Putamen (tissue), 1 donor: ENCODE data around the gene PKIB.
"Not testable (repeated sequence)": the region's sequence is repeated elsewhere in the genome, so short reads cannot be mapped to it uniquely, and the experiment has no call there.

Experiments used
- DNase-seq: peaks from one replicate; pipeline ENCODE4 v3.0.0-alpha.2; 2016; ENCODE audit warnings: low spot score

Gene PKIB

DNA sequence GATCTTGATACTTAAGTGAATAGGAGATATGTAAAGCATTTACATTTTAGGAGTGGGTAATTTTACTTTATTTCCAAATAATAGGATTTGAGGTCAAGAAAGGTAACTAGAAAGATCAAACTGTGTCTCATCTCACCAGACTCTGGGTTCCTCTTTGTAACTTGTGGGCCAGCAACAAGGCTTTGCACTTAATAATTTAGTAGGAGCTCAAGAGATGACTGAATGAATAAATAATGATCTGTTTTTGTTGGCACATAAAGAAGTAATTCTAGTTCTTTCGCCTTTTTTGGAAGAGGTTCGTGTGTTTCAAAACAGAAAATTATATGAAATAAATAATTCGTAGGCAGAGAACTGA lies 101.9 kb downstream of the PKIB start:
- no peak for DNase-seq

- DNase-seq, result no peak
These were observed 102.4 kb downstream of the PKIB start for GRCh38 chr6:122712448-122713137.

DNA sequence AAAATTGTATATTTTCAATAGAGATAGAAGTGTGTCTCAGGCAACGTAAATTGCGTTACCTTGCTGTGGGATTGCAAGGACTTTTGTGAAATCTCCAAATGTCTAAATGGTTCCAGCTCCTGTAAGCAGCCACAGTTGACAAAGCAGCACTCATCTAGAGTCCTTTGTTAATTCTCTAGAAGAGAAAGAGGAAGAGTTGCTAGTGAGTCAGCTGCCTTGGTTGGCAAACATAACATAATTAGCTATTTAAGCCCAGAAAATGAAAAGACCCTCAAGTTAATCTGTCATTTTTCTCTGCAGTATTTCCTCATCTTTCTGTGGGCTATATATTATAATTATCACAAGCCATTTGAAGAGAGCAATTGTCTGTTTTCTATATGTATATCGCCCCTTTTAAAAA lies 102.9 kb downstream of the PKIB start:
- peak; percentile 18 for DNase-seq

- no peak for DNase-seq
These were observed 103.9 kb downstream of the PKIB start for GRCh38 chr6:122714059-122714458.

DNA sequence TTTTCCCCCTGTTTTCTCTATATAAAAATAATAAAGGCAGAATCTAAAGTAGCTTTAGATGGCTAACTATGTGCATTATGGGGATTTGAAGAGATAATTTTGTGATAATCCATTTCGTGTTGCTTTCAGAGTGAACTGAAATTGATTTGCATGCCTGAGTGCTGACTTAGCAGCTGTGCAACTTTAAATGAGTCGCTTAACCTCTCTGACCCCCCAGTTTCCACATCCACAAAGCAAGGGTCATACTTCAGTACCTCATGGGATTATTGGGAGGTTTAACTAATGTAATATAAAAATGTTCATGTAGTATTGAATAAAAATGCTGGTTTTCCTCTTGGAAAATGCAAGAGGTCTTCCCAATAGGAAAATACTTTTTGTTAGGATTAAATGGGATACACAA lies 105.5 kb downstream of the PKIB start:
- DNase-seq, result no peak

DNA sequence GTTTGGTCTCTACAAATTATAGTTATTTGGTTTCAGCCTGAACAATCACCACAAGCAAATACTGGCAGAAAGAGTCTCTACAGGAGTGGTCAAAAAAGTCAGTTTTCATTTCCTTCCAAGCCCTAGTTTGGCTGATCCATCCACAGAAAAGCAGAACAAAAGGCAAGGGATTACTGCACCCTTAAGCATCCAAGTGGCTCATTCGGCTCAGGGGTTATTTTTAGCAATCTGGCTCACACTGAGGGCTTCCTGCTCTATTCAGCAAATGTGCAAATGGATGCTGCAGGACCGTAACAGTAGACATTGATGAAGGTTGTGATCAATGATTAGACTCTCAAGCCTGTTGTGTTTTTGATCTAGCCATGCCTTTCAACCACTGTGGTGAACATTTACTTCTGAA lies 107.1 kb downstream of the PKIB start:
- no peak for DNase-seq

- DNase-seq, result no peak
These were observed 108.4 kb downstream of the PKIB start for GRCh38 chr6:122718616-122719015.

- DNase-seq, result no peak
These were observed 109.0 kb downstream of the PKIB start for GRCh38 chr6:122719176-122719575.

GRCh38 chr6:122722746-122723145 lies 112.5 kb downstream of the PKIB start:
- no peak for DNase-seq

- DNase-seq, result no peak
These were observed 116.4 kb downstream of the PKIB start for GRCh38 chr6:122726649-122727048.

DNA sequence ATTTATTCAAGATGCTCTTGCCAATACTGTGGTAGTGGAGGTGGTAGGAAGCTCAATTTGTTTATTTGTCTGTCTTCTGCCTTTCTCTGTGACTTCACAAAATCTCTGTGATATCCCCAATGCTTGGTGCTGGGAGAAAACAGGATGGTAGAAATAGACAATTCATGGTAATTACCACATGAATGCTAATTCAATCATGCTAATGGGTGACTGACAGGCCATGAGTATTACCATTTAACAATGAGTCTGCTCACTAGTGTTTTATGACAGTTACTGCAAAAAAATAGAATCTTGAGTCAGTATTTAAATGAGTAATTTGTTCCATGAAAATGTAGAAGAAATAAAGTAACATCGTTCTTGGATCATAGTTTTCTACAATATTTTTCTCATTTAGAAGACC lies 117.0 kb downstream of the PKIB start:
- DNase-seq, result no peak

DNA sequence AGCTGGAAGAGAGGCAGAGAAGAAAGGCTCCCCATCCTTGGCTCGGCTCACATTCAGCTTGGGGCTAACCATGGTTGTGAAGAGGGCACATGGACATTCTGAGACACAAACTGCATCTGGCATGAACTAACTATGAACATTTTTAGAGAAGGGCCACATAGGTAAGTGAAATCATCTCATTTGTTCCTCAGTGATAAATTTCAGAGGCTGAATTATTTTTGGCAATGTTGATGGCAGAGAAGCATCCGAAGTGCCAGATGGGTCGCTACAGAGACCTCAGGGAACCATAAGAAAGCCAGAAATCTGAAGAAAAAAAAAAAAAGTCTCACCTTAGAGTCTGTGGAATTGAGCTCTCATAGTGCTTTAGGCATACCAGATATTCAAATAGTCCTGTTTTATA lies 120.1 kb downstream of the PKIB start:
- no peak for DNase-seq

GRCh38 chr6:122730775-122731386 lies 120.7 kb downstream of the PKIB start:
- DNase-seq, result peak; percentile 38

GRCh38 chr6:122733259-122733658 lies 123.1 kb downstream of the PKIB start:
- DNase-seq, result no peak

DNA sequence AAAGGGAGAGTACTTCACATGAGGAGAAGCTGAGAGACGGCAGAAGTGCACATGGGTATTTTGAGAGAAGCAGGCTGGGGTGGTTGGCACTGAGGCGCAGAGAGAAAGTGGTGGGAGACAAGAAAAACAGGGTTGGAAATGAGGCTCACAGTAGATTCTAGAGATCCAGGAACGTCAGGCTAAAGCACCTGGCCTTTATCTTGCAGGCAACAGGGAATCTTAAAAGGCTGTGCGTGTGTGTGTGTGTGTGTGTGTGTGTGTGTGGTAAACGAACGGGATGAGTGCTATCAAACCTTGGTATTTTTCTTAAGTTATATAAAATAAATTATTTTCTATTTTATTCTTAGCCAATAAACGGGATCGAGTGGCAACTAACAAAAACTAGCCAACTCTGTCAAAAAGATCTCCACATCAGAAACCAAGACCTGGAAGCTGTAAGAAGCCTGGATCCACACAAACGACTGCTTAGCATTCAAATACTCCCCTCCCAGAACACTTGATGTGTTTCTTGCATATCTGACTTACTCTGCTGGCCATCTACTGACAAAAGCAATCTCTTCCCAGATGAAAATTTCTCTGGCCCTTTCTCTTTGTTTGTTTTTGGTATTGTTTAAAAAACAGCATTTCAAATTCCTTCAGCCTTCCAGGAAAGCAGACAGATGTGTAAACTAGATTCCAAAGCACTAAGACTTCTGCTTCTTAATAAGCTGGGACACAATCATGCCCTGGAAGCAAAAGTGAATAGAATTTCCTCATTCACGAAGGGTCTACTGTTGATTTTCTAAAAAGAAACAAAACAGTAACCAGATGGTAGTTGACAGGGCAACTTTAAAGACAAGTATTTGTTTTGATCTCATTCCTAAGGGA lies 124.6 kb downstream of the PKIB start:
- DNase-seq, result no peak

DNA sequence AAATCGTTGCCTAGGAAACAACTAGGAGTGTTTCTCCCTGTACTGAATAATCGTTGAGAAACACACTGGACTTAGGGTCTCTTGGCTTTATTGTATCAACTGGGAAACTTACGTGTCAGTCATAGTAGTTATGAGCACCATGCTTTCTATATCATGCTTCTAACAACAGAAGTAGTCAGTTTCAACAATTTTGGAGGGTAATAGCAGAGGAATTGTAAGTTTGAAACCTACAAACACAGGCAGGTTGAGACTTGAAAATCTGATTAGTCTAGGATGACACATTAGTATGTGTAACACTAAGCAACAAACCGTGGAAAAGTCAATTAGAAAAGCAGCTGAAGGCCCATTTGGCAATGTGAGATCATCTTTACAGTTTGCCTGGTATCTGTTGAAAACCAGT lies 125.4 kb downstream of the PKIB start:
- DNase-seq, result no peak

DNA sequence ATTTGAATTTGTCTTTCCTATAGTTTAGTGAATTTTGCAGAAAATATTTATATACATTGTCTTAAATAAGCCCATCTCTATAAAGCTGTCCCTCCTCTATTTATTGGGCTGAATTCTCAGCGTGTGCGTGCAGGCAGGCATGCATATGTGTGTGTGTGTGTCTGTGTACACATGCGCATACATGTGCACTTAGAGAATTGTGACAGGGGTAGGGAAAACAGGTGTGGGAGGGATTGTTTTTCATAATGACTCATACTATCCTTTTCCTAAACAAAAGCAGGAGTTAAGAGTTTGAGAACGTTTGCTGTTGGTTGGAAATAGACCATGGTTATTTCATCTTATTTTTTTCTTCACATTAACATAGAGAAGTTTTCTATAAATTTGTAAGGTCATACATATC lies 126.0 kb downstream of the PKIB start:
- DNase-seq, result no peak

- DNase-seq, result no peak
These were observed 126.4 kb downstream of the PKIB start for GRCh38 chr6:122736616-122737015.

- no peak for DNase-seq
These were observed 129.9 kb downstream of the PKIB start for GRCh38 chr6:122740091-122740490.

DNA sequence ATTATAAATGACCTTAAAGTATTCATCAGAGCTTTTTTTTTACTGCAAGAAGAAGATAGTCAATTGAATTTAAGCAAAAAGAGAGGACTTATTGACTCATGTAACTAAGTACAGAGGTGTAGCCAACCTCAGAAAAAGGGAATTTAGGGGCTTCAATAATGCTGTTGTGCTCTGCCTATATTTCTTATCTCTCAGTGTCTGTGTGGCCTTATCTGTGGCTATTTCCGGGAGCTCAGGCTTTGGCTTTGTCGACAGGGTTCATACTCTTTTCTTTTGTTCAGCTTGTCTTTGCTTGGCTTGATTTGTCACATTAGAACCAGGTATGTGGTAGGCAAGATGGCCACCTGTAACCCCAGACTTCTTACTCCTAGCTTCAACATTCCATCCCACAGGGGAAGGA lies 130.7 kb downstream of the PKIB start:
- DNase-seq, result no peak

DNA sequence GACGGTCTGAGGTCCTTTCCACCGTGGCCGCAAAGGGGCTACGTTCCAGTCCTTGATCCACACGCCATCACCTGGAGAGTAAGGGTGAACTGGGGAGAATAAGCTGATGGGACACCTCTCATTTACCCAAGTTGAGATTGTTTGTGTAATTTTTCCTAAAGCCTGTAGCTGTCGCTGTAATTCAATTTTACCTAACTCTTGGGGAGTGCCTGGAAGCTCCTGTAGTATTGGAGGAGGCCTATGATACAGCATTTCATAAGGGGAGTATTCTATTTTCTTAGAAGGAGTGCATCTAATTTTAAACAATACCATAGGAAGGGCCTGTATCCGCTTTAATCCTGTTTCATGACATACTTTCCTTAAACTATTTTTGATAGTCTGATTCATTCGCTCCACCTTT lies 134.0 kb downstream of the PKIB start:
- DNase-seq, result not testable (repeated sequence)

- DNase-seq, result not testable (repeated sequence)
These were observed 134.7 kb downstream of the PKIB start for GRCh38 chr6:122744856-122745255.

- DNase-seq, result no peak
These were observed 136.5 kb downstream of the PKIB start for GRCh38 chr6:122746688-122747087.
